Measurements from ENCODE around the gene CDH4.

- no peak for TF ChIP-seq POLR2A (IDR thresholded peaks at IDR 0.05)
- TF ChIP-seq CTCF (IDR thresholded peaks at IDR 0.05) = no peak
These were observed 183.2 kb downstream of the CDH4 start for GRCh38 chr20:61435184-61435822.

Data from ovary (tissue), 3 donors.